ENCODE data around the gene AFDN.

DNA sequence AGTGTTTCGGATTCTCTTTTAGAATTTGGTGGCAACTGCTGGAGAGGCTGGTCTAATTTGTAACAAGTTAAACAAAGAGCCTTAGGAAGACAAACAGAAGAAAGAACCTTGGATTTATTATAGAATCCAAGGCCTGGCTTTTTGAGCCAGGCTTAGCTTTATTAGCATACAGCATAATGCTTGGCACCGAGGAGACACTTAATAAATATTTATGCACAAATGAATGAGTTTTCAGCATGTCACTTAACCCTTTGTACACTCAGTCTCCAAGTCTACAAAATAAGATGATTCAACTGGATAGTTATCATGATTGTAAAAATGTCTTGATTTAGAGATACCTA lies 38.2 kb upstream of the AFDN start:
- TF ChIP-seq EZH2 (IDR thresholded peaks at IDR 0.05; ENCODE audit: low read depth, unreplicated experiment) (no peak), POLR2AphosphoS5 (IDR thresholded peaks at IDR 0.05; ENCODE audit: low read depth) (no peak), ZNF114 (CRISPR knock-in tag; IDR thresholded peaks at IDR 0.05) (no peak), JUNB (IDR thresholded peaks at IDR 0.05; ENCODE audit: unreplicated experiment) (no peak), EZH2phosphoT487 (IDR thresholded peaks at IDR 0.05; ENCODE audit: unreplicated experiment) (no peak), NANOG (IDR thresholded peaks at IDR 0.05; ENCODE audit: borderline replicate concordance) (no peak), ETS1 (IDR thresholded peaks at IDR 0.05) (no peak), CREB1 (CRISPR knock-in tag; IDR thresholded peaks at IDR 0.05; ENCODE audit: low read depth) (no peak)
- TF ChIP-seq, protein P1, sequence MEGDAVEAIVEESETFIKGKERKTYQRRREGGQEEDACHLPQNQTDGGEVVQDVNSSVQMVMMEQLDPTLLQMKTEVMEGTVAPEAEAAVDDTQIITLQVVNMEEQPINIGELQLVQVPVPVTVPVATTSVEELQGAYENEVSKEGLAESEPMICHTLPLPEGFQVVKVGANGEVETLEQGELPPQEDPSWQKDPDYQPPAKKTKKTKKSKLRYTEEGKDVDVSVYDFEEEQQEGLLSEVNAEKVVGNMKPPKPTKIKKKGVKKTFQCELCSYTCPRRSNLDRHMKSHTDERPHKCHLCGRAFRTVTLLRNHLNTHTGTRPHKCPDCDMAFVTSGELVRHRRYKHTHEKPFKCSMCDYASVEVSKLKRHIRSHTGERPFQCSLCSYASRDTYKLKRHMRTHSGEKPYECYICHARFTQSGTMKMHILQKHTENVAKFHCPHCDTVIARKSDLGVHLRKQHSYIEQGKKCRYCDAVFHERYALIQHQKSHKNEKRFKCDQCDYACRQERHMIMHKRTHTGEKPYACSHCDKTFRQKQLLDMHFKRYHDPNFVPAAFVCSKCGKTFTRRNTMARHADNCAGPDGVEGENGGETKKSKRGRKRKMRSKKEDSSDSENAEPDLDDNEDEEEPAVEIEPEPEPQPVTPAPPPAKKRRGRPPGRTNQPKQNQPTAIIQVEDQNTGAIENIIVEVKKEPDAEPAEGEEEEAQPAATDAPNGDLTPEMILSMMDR (conservative IDR thresholded peaks at IDR 0.05; ENCODE audit: low read depth in 2 of 2), result no peak
- TF ChIP-seq, protein P2, sequence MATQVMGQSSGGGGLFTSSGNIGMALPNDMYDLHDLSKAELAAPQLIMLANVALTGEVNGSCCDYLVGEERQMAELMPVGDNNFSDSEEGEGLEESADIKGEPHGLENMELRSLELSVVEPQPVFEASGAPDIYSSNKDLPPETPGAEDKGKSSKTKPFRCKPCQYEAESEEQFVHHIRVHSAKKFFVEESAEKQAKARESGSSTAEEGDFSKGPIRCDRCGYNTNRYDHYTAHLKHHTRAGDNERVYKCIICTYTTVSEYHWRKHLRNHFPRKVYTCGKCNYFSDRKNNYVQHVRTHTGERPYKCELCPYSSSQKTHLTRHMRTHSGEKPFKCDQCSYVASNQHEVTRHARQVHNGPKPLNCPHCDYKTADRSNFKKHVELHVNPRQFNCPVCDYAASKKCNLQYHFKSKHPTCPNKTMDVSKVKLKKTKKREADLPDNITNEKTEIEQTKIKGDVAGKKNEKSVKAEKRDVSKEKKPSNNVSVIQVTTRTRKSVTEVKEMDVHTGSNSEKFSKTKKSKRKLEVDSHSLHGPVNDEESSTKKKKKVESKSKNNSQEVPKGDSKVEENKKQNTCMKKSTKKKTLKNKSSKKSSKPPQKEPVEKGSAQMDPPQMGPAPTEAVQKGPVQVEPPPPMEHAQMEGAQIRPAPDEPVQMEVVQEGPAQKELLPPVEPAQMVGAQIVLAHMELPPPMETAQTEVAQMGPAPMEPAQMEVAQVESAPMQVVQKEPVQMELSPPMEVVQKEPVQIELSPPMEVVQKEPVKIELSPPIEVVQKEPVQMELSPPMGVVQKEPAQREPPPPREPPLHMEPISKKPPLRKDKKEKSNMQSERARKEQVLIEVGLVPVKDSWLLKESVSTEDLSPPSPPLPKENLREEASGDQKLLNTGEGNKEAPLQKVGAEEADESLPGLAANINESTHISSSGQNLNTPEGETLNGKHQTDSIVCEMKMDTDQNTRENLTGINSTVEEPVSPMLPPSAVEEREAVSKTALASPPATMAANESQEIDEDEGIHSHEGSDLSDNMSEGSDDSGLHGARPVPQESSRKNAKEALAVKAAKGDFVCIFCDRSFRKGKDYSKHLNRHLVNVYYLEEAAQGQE (IDR thresholded peaks at IDR 0.05; ENCODE audit: unreplicated experiment), result no peak
